ENCODE measurements around the gene LCTL. TPM values are rescaled to one million over a fixed set of nuclear protein-coding genes. Genes with fewer than 3 reads are reported as not detected.

The LCTL gene
- polyA plus RNA-seq, 1 of the 3 experiments (the other 2 are of a cell fraction) = 1.9 TPM

DNA sequence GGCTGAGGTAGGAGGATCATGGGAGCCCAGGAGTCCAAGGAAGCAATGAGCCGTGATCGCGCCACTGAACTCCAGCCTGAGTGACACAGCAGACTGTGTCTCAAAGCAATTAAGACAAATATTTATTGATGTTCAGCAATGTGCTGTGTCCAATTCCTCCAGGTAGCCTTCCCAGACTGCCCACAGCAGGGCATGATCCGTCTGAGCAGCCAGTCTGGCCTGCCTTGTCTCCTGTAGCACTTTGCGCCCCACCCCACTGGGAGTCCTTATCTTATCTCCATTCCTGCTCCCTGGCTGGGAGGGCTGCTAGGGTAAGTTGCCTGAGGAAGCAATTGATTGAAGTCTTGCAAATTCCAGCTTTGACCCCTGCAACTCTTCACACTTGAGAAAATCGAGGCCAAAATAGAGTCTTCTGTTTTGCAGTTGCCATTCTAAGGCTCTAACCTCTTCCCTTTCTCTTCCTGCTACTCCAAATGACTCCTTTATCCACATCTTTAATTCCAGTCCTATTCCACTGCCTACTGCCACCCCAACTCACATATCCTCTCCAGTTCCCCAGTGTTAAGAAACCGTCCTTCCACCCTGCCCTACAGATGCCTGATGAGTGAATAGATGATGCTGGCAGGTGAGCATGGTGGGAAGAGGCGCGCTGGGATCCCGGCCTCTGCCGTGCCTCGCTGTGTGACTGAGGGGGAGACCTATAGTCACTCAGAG, 26.9 kb upstream of the LCTL start:
- Histone ChIP-seq H3K79me2 (ENCODE audit: insufficient read depth) (no peaks in the 10 kb centered on the region), H4K20me1 (ENCODE audit: insufficient read depth) (no peaks in the 10 kb centered on the region), H2AFZ (ENCODE audit: low read depth) (no peak overlapping the region), H3F3A (replicated peaks; ENCODE audit: insufficient read depth) (peaks cover 12% of the 10 kb centered on the region), H3K36me3 (replicated peaks in 1 of 2; ENCODE audit: control insufficient read depth in 1 of 2, insufficient read depth in 2 of 2, low read length in 1 of 2) (no peaks in the 10 kb centered on the region), H3K27me3 (ENCODE audit: insufficient read depth) (no peaks in the 10 kb centered on the region), H3K4me3 (ENCODE audit: low read depth in 2 of 2, low read length in 1 of 2) (no peak overlapping the region), H3K4me1 (ENCODE audit: control insufficient read depth in 1 of 2, insufficient read depth in 2 of 2, low read depth in 1 of 2, low read length in 1 of 2) (peaks cover 0 to 16% of the 10 kb centered on the region in 2 experiments; a peak in 2 of 4 replicates), H3K4me2 (no peak overlapping the region), H3K9me3 (no peaks in the 10 kb centered on the region), H3K27ac (ENCODE audit: low read depth in 2 of 2, low read length in 1 of 2) (no peak overlapping the region), H3K9ac (no peak overlapping the region), H3K9me2 (no peaks in the 10 kb centered on the region)
- POLR2A ChIA-PET = no interaction called here
- CTCF ChIA-PET = interaction anchor here (0.6 to 3.5 kb wide), 7 partner anchors 11 to 310 kb away, joined by 3 to 16 read pairs (median 3); no protein-coding TSS in a partner anchor
- TF ChIP-seq ELF1 (IDR thresholded peaks at IDR 0.05) (no peak), NFIC (IDR thresholded peaks at IDR 0.05; ENCODE audit: borderline replicate concordance) (no peak)
- TF ChIP-seq, protein P1, sequence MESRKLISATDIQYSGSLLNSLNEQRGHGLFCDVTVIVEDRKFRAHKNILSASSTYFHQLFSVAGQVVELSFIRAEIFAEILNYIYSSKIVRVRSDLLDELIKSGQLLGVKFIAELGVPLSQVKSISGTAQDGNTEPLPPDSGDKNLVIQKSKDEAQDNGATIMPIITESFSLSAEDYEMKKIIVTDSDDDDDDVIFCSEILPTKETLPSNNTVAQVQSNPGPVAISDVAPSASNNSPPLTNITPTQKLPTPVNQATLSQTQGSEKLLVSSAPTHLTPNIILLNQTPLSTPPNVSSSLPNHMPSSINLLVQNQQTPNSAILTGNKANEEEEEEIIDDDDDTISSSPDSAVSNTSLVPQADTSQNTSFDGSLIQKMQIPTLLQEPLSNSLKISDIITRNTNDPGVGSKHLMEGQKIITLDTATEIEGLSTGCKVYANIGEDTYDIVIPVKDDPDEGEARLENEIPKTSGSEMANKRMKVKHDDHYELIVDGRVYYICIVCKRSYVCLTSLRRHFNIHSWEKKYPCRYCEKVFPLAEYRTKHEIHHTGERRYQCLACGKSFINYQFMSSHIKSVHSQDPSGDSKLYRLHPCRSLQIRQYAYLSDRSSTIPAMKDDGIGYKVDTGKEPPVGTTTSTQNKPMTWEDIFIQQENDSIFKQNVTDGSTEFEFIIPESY (IDR thresholded peaks at IDR 0.05; ENCODE audit: borderline replicate concordance, low read depth) = no peak
- TF ChIP-seq, protein P2, sequence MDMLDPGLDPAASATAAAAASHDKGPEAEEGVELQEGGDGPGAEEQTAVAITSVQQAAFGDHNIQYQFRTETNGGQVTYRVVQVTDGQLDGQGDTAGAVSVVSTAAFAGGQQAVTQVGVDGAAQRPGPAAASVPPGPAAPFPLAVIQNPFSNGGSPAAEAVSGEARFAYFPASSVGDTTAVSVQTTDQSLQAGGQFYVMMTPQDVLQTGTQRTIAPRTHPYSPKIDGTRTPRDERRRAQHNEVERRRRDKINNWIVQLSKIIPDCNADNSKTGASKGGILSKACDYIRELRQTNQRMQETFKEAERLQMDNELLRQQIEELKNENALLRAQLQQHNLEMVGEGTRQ (IDR thresholded peaks at IDR 0.05; ENCODE audit: borderline replicate concordance, low read depth, low read length) = no peak
- no peak for DNase-seq
- 88% methylated on average over 12 of the region's 12 CpGs for WGBS (ENCODE audit: low lambda C conversion rate)

DNA sequence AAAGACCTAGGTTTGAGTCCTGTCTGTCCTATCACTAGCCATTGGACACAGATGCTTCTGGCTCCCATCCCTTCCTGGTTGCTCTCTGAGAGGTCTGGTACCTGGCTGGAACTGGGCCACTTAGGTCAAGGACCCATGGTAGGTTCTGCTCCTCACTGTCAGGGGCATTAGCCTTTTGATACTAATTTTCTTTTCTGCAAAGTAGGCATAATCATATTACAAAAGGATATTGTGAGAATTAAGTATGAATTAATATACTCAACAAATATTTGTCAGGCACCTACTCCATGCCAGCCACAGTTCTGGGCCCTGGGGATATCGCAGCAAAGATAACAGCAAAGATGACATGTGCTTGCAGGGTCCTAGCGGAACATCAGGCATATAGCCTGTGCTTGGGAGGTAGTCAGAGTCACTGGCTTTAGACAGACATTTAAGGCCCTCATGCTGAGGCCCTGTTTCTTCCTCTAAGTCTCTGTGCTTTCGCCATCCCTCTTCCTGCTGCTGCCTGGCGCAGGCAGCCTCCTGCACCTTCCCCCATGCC, 25.6 kb upstream of the LCTL start:
- ChIA-PET POLR2A (interaction anchor here (1.0 kb wide), 1 partner anchor 254 kb away, joined by 3 read pairs; no protein-coding TSS in a partner anchor), CTCF (interaction anchor here (1.0 to 3.5 kb wide), 4 partner anchors 13 to 261 kb away, joined by 3 to 16 read pairs (median 3); no protein-coding TSS in a partner anchor)
- no peaks in the 10 kb centered on the region for H4K20me1 ChIP-seq (ENCODE audit: insufficient read depth)
- DNase-seq = no peak
- H3K4me2 ChIP-seq = no peak overlapping the region
- H3K9ac ChIP-seq = no peak overlapping the region
- H3K79me2 ChIP-seq (ENCODE audit: insufficient read depth) = no peaks in the 10 kb centered on the region
- no peak overlapping the region for H2AFZ ChIP-seq (ENCODE audit: low read depth)
- WGBS (ENCODE audit: low lambda C conversion rate) = 71% methylated on average over 4 of the region's 4 CpGs
- no peaks in the 10 kb centered on the region for H3K9me3 ChIP-seq
- no peak overlapping the region for H3K4me3 ChIP-seq (ENCODE audit: low read depth in 2 of 2, low read length in 1 of 2)
- H3K27me3 ChIP-seq (ENCODE audit: insufficient read depth) = no peaks in the 10 kb centered on the region
- peak; percentile 41; the same call in 1 of the 2 replicates for TF ChIP-seq MXI1 (IDR thresholded peaks at IDR 0.05; ENCODE audit: low read depth, low read length)
- no peak for TF ChIP-seq RXRA (IDR thresholded peaks at IDR 0.05; ENCODE audit: borderline replicate concordance, low read depth)
- peak; percentile 56 for TF ChIP-seq GATA2 (CRISPR knock-in tag; IDR thresholded peaks at IDR 0.05)
- H3K36me3 ChIP-seq (replicated peaks in 1 of 2; ENCODE audit: control insufficient read depth in 1 of 2, insufficient read depth in 2 of 2, low read length in 1 of 2) = no peaks in the 10 kb centered on the region
- no peak overlapping the region for H3K27ac ChIP-seq (ENCODE audit: low read depth in 2 of 2, low read length in 1 of 2)
- H3F3A ChIP-seq (replicated peaks; ENCODE audit: insufficient read depth) = peaks cover 9% of the 10 kb centered on the region
- H3K9me2 ChIP-seq = no peaks in the 10 kb centered on the region
- H3K4me1 ChIP-seq (ENCODE audit: control insufficient read depth in 1 of 2, insufficient read depth in 2 of 2, low read depth in 1 of 2, low read length in 1 of 2) = peaks cover 0 to 16% of the 10 kb centered on the region in 2 experiments; a peak in 2 of 4 replicates
